T-helper 2 cell (primary cell): ENCODE measurements around the gene CD93.
A peak's percentile ranks its signal among the peaks of the same experiment; 100 is the strongest.

Source experiments
- DNase-seq, 5 experiments: peaks; one replicate each; pipeline versions ENCODE4 v3.0.0 to v3.0.0-alpha.2; 2012 to 2022
- total RNA-seq, 2 donors: gene quantifications; one replicate each; lab custom pipeline; 2026; lab: John Stamatoyannopoulos, UW

CD93 gene, protein sequence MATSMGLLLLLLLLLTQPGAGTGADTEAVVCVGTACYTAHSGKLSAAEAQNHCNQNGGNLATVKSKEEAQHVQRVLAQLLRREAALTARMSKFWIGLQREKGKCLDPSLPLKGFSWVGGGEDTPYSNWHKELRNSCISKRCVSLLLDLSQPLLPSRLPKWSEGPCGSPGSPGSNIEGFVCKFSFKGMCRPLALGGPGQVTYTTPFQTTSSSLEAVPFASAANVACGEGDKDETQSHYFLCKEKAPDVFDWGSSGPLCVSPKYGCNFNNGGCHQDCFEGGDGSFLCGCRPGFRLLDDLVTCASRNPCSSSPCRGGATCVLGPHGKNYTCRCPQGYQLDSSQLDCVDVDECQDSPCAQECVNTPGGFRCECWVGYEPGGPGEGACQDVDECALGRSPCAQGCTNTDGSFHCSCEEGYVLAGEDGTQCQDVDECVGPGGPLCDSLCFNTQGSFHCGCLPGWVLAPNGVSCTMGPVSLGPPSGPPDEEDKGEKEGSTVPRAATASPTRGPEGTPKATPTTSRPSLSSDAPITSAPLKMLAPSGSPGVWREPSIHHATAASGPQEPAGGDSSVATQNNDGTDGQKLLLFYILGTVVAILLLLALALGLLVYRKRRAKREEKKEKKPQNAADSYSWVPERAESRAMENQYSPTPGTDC
- 2.4 to 2.8 reads per million in 2 donors for total RNA-seq

DNA sequence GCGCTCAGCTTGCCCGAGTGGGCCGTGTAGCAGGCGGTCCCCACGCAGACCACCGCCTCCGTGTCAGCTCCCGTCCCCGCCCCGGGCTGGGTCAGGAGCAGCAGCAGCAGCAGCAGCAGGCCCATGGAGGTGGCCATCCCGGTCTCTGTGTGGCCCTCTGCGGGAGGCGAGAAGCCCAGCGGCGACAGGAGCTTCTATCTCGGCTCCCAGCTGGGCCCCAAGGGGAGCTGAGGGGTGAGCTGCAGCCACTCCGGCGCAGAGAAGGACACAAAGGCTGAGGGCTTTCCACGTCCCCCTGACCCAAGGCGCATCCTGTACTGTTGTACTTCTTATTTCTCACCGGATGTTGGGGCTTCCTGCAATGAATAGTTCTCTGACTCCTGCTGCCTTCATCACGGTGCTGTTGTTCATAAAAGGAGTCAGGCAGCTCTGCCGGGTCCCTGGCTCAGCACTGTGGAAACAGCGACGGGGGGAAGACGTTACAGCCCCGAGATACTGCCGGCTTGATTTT lies at the start of gene CD93:
TSS of gene CD93 (minus strand) at position 269 of the 511 bp plus-strand sequence. CDS start at position 137, 132 bp downstream.
- peak in 1 of 5 experiments; percentile 78 for DNase-seq

DNA sequence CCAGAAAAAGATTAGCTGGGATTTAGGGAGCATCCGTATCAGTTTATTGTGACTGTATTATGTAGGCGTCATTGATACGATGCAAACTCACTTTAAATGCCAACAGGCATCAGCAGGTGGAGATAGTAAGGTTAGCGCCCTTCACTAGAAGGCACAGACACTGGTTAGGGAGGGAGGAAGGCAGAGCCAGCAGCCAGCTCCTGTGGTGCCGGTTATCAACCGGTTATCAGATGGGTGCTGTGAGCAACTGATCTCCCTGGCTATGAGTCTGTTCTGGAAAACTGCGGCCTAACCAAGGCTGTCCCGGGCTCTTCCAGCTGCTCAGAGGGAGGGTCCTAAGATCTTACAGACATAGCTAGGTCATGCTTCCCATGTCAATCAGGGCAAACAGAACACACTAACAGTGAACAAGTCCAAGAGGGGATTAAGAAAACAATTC lies 47.5 kb upstream of the CD93 start:
- DNase-seq: no peak

- no peak for DNase-seq
Measured at GRCh38 chr20:23132930-23133559, 46.9 kb upstream of the CD93 start.

DNA sequence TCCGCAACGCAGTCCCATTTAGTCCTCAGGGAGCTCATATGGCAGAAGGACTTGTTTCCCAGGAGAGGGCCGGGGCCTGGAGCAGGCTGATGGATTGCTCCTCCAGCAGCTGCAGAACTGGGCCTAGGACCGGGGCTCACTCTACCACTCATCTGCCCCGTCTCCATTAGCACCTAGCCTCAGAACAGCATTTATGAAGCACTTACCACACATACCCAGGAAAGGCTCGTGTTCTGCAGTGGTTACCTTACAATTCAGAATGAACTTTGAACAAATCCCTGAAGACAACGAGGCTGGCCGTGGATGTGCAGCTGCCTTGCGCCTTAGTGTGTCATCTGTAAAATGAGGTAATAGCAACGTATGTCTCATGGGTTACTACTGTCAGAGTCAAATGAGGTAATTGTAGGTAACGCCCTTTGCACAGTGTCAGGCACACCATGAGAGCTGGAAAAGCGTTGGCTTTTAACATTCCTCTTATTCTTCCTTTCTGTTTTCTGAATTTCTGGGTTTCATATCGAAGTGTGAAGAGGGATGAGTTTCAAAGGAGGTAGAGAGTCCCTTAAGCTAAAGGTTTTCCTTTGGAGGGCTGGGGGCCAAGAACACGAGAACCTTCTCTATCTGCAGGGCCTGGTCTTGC lies 46.3 kb upstream of the CD93 start:
- no peak for DNase-seq

DNA sequence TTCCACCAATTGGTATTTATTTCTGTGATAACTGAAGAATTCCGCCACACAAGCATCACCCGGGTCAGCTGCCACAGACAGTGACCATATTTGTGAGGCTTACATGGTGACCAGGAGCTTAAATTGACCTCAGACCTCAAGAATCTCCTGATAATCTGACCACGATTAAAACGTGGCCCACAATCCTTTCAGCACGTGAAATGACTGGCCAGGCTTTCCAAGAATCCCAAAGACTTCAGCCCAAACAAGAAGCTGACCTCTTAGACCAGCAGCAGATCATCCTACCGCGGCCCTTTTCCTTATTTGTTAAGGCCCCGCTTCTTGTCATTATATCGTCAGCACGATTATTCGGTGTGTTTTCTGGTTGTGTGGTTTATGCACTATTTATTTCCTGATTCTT lies 45.6 kb upstream of the CD93 start:
- DNase-seq: no peak

DNA sequence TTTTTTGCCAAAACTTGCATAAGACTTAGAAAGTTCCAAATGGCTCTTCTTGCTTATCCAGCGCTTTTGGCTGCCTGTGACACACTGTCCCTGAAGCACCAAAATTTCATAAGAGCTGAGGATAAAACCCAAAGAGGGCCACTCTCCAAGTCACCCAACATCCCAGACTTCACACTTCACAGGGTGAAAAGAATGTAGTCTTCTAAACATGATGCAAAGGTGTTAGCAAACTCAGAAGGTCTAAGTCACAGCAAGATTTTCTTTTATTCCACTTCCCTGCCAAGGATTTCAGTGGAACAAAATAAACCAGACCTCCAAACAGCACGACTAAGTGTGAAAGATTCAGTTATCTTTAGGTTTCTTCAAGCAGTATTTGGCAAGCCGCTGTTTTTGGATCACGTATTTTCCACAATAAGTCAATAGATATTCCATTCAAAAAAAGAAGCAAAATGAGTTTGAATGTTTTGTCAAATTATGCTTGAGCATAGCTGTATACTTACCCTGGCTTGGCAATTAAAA lies 44.6 kb upstream of the CD93 start:
- no peak for DNase-seq

- no peak for DNase-seq
Measured at GRCh38 chr20:23129891-23130621, 43.9 kb upstream of the CD93 start.

DNA sequence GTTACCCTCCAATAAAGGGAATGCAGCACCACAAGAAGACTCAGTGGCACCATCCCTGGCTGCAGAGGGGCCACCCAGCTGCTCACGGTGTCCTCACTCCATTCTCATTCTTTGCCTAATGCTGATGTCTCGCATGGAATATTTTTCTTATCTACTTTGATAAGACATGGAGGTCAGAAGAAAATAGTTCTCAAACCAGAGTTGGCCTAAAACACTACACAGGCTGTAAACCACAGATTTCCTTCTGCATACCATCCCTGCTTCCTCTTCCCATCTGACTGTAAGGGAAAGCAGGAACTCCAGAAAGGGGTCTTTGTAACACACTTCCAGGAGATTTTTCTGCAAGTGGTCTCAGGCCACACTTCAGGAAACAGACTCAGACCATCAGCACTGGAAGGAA lies 43.1 kb upstream of the CD93 start:
- DNase-seq: no peak

GRCh38 chr20:23128461-23129125 lies 42.5 kb upstream of the CD93 start:
- DNase-seq: peak in 1 of 5 experiments; percentile 52

- no peak for DNase-seq
Measured at GRCh38 chr20:23127506-23128279, 41.6 kb upstream of the CD93 start.

GRCh38 chr20:23126281-23127061 lies 40.3 kb upstream of the CD93 start:
- DNase-seq: no peak

GRCh38 chr20:23125625-23126191 lies 39.6 kb upstream of the CD93 start:
- no peak for DNase-seq

GRCh38 chr20:23125159-23125558 lies 39.0 kb upstream of the CD93 start:
- DNase-seq: no peak

DNA sequence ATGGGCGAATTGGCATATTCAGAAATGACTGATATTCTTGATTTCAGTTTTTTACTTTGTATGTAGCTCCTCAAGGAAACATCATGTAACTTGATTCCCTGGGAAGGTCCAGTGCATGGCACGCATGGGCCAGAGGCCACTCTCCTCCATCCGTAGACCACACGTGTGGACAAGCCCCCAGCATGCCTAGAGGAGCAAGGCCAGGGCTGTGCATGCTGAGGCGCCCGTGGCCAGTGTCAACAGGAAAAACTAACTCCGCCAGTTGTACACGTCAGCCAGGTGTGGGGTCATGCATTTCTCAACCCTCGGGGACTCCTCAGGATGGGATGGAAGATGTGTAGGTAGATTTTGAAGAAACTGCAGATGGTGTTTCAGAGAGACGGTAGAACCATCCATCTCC lies 37.8 kb upstream of the CD93 start:
- DNase-seq: no peak

- no peak for DNase-seq
Measured at GRCh38 chr20:23122796-23123655, 36.9 kb upstream of the CD93 start.

DNA sequence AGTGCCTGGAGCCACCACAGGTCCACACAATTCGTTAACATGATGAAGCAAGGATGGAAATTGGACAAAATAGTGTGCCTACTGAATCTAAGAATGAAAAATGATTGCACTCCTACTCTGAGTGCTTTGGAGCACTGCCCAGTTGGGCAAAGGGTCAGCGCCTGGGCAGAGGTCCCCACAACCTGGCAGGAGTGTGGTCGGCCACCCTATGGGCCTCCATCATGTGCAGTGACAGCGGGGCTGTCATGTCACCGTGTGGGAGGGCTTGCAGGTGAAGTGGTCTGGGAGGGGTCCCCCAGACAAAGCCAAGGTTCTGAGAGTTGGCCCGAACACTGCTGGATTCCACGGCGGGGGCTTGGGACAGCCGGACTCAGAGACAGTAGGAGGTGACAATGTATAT lies 36.2 kb upstream of the CD93 start:
- no peak for DNase-seq

- peak in 1 of 5 experiments; percentile 40 for DNase-seq
Measured at GRCh38 chr20:23121751-23122320, 35.7 kb upstream of the CD93 start.
